A549 (cell line): ENCODE results near the gene CCNE1. TPM values are rescaled to one million over a fixed set of nuclear protein-coding genes. Genes with fewer than 3 reads are reported as not detected.
A peak's percentile ranks its signal among the peaks of the same experiment; 100 is the strongest.

Source experiments
- ATAC-seq, 2 experiments: fragments of 200-7000 bp in 1 of 2; fragments of >200 bp in 1 of 2; cut with Nextera tagmentation in 1 of 2; cut with Tn5 transposase in 1 of 2; 3 replicates each; pipeline versions ENCODE4 v1.8.0 to v1.9.1; 2018 to 2020; ENCODE audit warnings: mild to moderate bottlenecking in 1 of 2, moderate library complexity in 1 of 2
- CTCF ChIA-PET: fragments of 300-600 bp; sonication (Branson Sonifier 250); formaldehyde crosslinking; extraction: SDS; loops from one replicate; lab custom pipeline; 2021; ENCODE audit warnings: antibody characterized with exemption, inconsistent platforms; lab: Yijun Ruan, JAX
- POLR2A ChIA-PET: fragments of 350-600 bp; formaldehyde crosslinking; extraction: SDS; loops from one replicate; lab custom pipeline; 2021; ENCODE audit warnings: antibody characterized with exemption, inconsistent platforms; lab: Yijun Ruan, JAX
- DNase-seq, 2 experiments: peaks; one replicate each; pipeline versions ENCODE4 v3.0.0 to v3.0.0-alpha.2; 2011 to 2016; ENCODE audit warnings: low read depth in 1 of 2, low spot score in 1 of 2
- FAIRE-seq: peaks from 2 replicates; lab custom pipeline; 2011; peaks lifted over from hg19 to GRCh38; lab: Jason Lieb, UNC
- H3K27ac ChIP-seq, 2 experiments: fragments of >200 bp; sonication (Bioruptor Twin); formaldehyde crosslinking; 3 replicates each; pipeline ENCODE4 v1.5.1; 2016 to 2017
- H3K4me1 ChIP-seq: fragments of >200 bp; sonication (Bioruptor Twin); formaldehyde crosslinking; 3 replicates; pipeline ENCODE4 v1.6.1; 2016
- H3K4me2 ChIP-seq: fragments of >200 bp; sonication (Bioruptor Twin); formaldehyde crosslinking; 3 replicates; pipeline ENCODE4 v1.6.1; 2016
- H3K4me3 ChIP-seq: fragments of >200 bp; sonication (Bioruptor Twin); formaldehyde crosslinking; 3 replicates; pipeline ENCODE4 v1.5.1; 2016
- H3K9me3 ChIP-seq: fragments of >200 bp; sonication (Bioruptor Twin); formaldehyde crosslinking; 3 replicates; pipeline ENCODE4 v1.6.1; 2016
- ATOH8 ChIP-seq: fragments of 250-450 bp; sonication (Bioruptor Pico); IDR thresholded peaks from 2 replicates; pipeline ENCODE4 v1.5.0; 2020; ENCODE audit warnings: low read depth, mild to moderate bottlenecking, moderate library complexity
- BCL3 ChIP-seq: fragments of >200 bp; sonication (Bioruptor Twin); formaldehyde crosslinking; IDR thresholded peaks from 3 replicates; pipeline ENCODE4 v1.6.1; 2016
- CEBPB ChIP-seq, 2 experiments: fragments of >200 bp in 1 of 2; sonication (Bioruptor Twin) in 1 of 2; formaldehyde crosslinking in 1 of 2; IDR thresholded peaks; 2 replicates each; pipeline ENCODE4 v1.6.1; 2012 to 2016
- CHD2 ChIP-seq: fragments of 150-350 bp; IDR thresholded peaks from 2 replicates; pipeline ENCODE4 v1.6.1; 2014; ENCODE audit warnings: low read length; ENCODE audit not compliant: partially characterized antibody
- ESRRA ChIP-seq: fragments of 150-350 bp; IDR thresholded peaks from 2 replicates; pipeline ENCODE4 v1.6.1; 2014; ENCODE audit warnings: mild to moderate bottlenecking, low read length, borderline replicate concordance
- FOXS1 ChIP-seq: fragments of 250-450 bp; sonication (Bioruptor Pico); IDR thresholded peaks from 2 replicates; pipeline ENCODE4 v1.5.0; 2020; ENCODE audit warnings: mild to moderate bottlenecking, moderate library complexity
- GATA3 ChIP-seq: IDR thresholded peaks from 2 replicates; pipeline ENCODE4 v1.6.1; 2012; ENCODE audit warnings: borderline replicate concordance
- HDAC2 ChIP-seq: fragments of 200-600 bp; sonication (generic); IDR thresholded peaks from 2 replicates; pipeline ENCODE4 v1.6.1; 2016
- HEYL ChIP-seq: fragments of 250-450 bp; sonication (Bioruptor Pico); IDR thresholded peaks from 2 replicates; pipeline ENCODE4 v1.8.0; 2021; ENCODE audit warnings: mild to moderate bottlenecking, moderate library complexity
- HOXA7 ChIP-seq: fragments of 250-450 bp; sonication (Bioruptor Pico); IDR thresholded peaks from 2 replicates; pipeline ENCODE4 v1.5.0; 2020; ENCODE audit warnings: mild to moderate bottlenecking, moderate library complexity
- HOXB5 ChIP-seq: fragments of 250-450 bp; sonication (Bioruptor Pico); IDR thresholded peaks from 2 replicates; pipeline ENCODE4 v1.5.0; 2020; ENCODE audit warnings: mild to moderate bottlenecking, moderate library complexity
- KDM1A ChIP-seq: fragments of 200-600 bp; sonication (generic); IDR thresholded peaks from 2 replicates; pipeline ENCODE4 v1.6.1; 2016; ENCODE audit warnings: low read depth, mild to moderate bottlenecking
- MAZ ChIP-seq: fragments of 150-350 bp; IDR thresholded peaks from 2 replicates; pipeline ENCODE4 v1.6.1; 2014; ENCODE audit warnings: antibody characterized with exemption, low read depth, low read length, borderline replicate concordance
- NPAS2 ChIP-seq: fragments of 250-450 bp; sonication (Bioruptor Pico); IDR thresholded peaks from 2 replicates; pipeline ENCODE4 v1.8.0; 2022; ENCODE audit warnings: mild to moderate bottlenecking, moderate library complexity, borderline replicate concordance
- POLR2A ChIP-seq: IDR thresholded peaks from 2 replicates; pipeline ENCODE4 v1.6.1; 2012; ENCODE audit warnings: mild to moderate bottlenecking, low read length
- RARB ChIP-seq: fragments of 250-450 bp; sonication (Bioruptor Pico); IDR thresholded peaks from 2 replicates; pipeline ENCODE4 v1.8.0; 2021; ENCODE audit warnings: mild to moderate bottlenecking, moderate library complexity
- RFX5 ChIP-seq: fragments of 450-650 bp; IDR thresholded peaks from 2 replicates; pipeline ENCODE4 v1.7.1; 2014; ENCODE audit warnings: antibody characterized with exemption, mild to moderate bottlenecking, moderate library complexity
- RNF2 ChIP-seq: fragments of 200-600 bp; sonication (generic); IDR thresholded peaks from 2 replicates; pipeline ENCODE4 v1.6.1; 2016; ENCODE audit warnings: low read depth, mild to moderate bottlenecking, antibody characterized with exemption, moderate library complexity, borderline replicate concordance
- SREBF2 ChIP-seq: fragments of 450-650 bp; IDR thresholded peaks from 2 replicates; pipeline ENCODE4 v1.6.1; 2014; ENCODE audit warnings: mild to moderate bottlenecking, moderate library complexity
- WGBS: methylation state at CpG from one replicate; pipeline ENCODE4 v1.1.6; 2017; ENCODE audit errors: missing lambda C conversion rate; 5-methylcytosine and 5-hydroxymethylcytosine counted together
- polyA plus RNA-seq, 4 experiments: library from polyadenylated mRNA; depleted of rRNA in 3 of 4; stranded (reverse); fragments of >200 nt; fragmentation: RNase III in 1 of 4; extraction: RNeasy Plus Mini Kit Qiagen cat#74134 plus additional on column Dnase treatment in 1 of 4; gene quantifications; 2 replicates in 3 of 4; 3 replicates in 1 of 4; pipeline ENCODE4 v1.2.3, GENCODE V29; 2011 to 2017
- TF ChIP-seq, protein P1 (sequence below): fragments of 250-450 bp; sonication (Bioruptor Pico); IDR thresholded peaks from 2 replicates; pipeline ENCODE4 v1.5.0; 2021; ENCODE audit warnings: mild to moderate bottlenecking, moderate library complexity, borderline replicate concordance

CCNE1 gene
- polyA plus RNA-seq, 2 of the 4 experiments (the other 2 are of a cell fraction) = 18.3 to 25.2 TPM

DNA sequence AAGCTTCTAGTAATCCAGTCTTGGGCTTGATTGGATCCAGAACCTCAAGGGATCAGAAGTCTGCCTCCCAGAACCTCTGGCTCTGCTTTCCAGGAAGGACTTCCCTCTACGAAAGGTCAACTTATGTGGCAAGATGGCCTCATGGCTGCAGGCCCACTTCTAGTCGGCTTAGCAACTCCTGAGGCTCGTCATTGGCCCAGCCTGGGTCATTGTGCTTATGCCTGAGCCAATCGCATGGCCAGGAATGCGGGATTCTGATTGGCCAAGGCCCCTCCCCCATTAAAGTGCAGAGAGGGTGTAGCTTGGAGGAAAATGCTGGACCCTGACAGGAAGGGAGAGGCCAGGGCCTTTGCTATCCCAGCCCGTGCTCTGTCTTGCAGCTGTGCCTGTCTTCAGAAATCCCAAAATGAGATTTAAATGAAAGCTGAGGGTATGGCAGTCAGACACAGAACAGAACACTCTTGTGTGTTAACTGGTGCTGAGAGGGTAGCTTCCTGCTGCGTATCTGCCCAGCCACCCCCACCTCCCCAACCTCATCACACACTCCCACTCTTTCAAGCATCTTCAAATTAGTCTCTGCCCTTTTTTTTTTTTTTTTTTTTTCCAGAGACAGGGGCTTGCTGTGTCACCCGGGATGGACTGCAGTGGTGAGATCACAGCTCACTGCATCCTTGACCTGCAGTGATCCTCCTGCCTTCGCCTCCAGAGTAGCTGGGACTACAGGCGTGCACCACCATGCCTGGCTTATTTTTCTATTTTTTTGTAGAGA, 5.5 kb upstream of the CCNE1 start:
- POLR2A ChIA-PET = interaction anchor here (0.6 to 0.7 kb wide), 2 partner anchors 27 to 38 kb away, joined by 4 to 7 read pairs; no protein-coding TSS in a partner anchor

DNA sequence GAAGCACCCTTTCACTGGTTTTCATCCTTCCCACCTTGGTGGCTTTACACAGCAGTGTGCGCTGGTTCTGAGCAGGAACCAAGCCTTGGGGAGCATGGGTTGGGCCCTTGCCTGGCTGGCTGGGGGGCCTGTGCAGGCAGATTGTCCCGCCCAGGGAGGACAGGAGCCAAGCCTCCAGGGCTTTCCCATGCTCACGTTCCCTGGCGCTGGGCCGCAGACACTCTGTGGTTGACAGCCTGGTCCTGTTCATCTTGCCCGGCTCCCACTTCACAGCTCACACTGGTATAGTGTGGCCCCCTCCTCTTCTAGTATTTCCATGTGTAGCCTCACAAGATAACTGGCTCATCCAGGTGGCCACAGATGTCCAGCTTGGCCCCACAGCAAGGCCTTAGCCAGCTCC, 4.6 kb upstream of the CCNE1 start:
- H3K4me2 ChIP-seq = no peak overlapping the region
- no peak overlapping the region for H3K27ac ChIP-seq
- CTCF ChIA-PET = interaction anchor here (1.0 to 5.0 kb wide), 6 partner anchors 9 to 859 kb away, joined by 3 to 31 read pairs (median 4); no protein-coding TSS in a partner anchor
- no peak overlapping the region for H3K4me3 ChIP-seq
- no peak for DNase-seq
- POLR2A ChIA-PET = interaction anchor here (0.6 kb wide), 1 partner anchor 28 kb away, joined by 7 read pairs; no protein-coding TSS in a partner anchor
- H3K4me1 ChIP-seq = peaks cover 14% of the 10 kb centered on the region
- TF ChIP-seq CEBPB (IDR thresholded peaks at IDR 0.05) = no peak
- no peak for TF ChIP-seq NPAS2
- TF ChIP-seq MAZ = no peak
- TF ChIP-seq HOXA7 (CRISPR knock-in tag) = no peak
- TF ChIP-seq, protein P1, sequence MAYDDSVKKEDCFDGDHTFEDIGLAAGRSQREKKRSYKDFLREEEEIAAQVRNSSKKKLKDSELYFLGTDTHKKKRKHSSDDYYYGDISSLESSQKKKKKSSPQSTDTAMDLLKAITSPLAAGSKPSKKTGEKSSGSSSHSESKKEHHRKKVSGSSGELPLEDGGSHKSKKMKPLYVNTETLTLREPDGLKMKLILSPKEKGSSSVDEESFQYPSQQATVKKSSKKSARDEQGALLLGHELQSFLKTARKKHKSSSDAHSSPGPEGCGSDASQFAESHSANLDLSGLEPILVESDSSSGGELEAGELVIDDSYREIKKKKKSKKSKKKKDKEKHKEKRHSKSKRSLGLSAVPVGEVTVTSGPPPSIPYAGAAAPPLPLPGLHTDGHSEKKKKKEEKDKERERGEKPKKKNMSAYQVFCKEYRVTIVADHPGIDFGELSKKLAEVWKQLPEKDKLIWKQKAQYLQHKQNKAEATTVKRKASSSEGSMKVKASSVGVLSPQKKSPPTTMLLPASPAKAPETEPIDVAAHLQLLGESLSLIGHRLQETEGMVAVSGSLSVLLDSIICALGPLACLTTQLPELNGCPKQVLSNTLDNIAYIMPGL = no peak
- TF ChIP-seq FOXS1 (CRISPR knock-in tag) = no peak
- TF ChIP-seq CHD2 = no peak
- TF ChIP-seq RNF2 = no peak
- no peak for TF ChIP-seq HOXB5 (CRISPR knock-in tag)
- TF ChIP-seq HDAC2 = no peak
- TF ChIP-seq ESRRA = no peak
- TF ChIP-seq KDM1A = no peak
- no peak for TF ChIP-seq SREBF2
- no peak for TF ChIP-seq ATOH8
- TF ChIP-seq RARB = no peak
- no peak for TF ChIP-seq HEYL (CRISPR knock-in tag)
- TF ChIP-seq POLR2A = no peak
- TF ChIP-seq BCL3 = no peak
- no peak for FAIRE-seq
- H3K9me3 ChIP-seq = no peaks in the 10 kb centered on the region
- 89% methylated on average over 6 of the region's 6 CpGs for WGBS
- ATAC-seq = no peak

More for the DNA sequence above, 5.5 kb upstream of the CCNE1 start:
- WGBS = 84% methylated on average over 10 of the region's 10 CpGs
- peak; percentile 53 to 89 for DNase-seq
- Histone ChIP-seq H3K4me3 (no peak overlapping the region), H3K9me3 (no peaks in the 10 kb centered on the region), H3K27ac (peak overlapping the region in 1 of 2 experiments; percentile 6; a peak in 1 of 6 replicates), H3K4me1 (peaks cover 14% of the 10 kb centered on the region), H3K4me2 (peak overlapping the region; percentile 9; the same call in 1 of the 3 replicates)
- CTCF ChIA-PET = interaction anchor here (0.6 to 5.0 kb wide), 10 partner anchors 10 to 531 kb away, joined by 3 to 31 read pairs (median 3); no protein-coding TSS in a partner anchor
- peak in 1 of 2 experiments; percentile 78; a peak in 3 of 6 replicates for ATAC-seq
- peak; percentile 83 for TF ChIP-seq RFX5
- no peak for TF ChIP-seq GATA3
- FAIRE-seq = no peak
